GM21447 (cell line): ENCODE results near the gene TMC8.
"Not testable (repeated sequence)": the region's sequence is repeated elsewhere in the genome, so short reads cannot be mapped to it uniquely, and the experiment has no call there.

ENCODE experiments used
- ATAC-seq: cut with Tn5 transposase; IDR thresholded peaks from one replicate; pipeline ENCODE4 v1.9.1; 2021; ENCODE audit not compliant: unreplicated experiment

TMC8 gene

GRCh38 chr17:78148286-78149016 lies 17.9 kb downstream of the TMC8 start:
- no peak for ATAC-seq

DNA sequence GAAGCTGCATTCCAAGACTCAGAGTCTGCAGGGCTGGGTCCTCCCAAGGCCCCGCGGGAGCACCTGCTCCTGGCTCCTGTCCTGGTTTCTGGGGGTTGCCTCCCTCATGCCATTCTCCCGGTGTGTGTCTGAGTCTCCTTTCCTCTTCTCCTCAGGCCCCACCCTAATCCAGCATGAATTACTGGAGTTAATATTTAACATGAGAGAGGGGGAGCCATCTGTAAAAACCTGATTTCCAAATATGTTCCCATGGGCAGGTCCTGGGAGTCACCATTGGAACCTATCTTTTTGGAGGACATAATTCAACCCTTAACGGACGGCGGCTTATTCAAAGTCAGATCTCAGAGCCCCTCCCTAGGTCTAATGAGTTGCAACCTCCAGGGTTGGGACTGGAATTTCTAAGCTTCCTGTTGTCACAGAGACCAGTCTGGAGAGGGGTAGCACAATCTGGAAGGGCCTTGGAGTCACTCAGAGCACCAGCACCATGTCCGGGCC lies 21.0 kb downstream of the TMC8 start:
- no peak for ATAC-seq

- ATAC-seq, result peak; percentile 56
These were observed 24.6 kb downstream of the TMC8 start for GRCh38 chr17:78154903-78155811.

GRCh38 chr17:78159575-78160158 lies 29.1 kb downstream of the TMC8 start:
- peak; percentile 31 for ATAC-seq

- no peak for ATAC-seq
These were observed 33.5 kb downstream of the TMC8 start for GRCh38 chr17:78163881-78164747.

DNA sequence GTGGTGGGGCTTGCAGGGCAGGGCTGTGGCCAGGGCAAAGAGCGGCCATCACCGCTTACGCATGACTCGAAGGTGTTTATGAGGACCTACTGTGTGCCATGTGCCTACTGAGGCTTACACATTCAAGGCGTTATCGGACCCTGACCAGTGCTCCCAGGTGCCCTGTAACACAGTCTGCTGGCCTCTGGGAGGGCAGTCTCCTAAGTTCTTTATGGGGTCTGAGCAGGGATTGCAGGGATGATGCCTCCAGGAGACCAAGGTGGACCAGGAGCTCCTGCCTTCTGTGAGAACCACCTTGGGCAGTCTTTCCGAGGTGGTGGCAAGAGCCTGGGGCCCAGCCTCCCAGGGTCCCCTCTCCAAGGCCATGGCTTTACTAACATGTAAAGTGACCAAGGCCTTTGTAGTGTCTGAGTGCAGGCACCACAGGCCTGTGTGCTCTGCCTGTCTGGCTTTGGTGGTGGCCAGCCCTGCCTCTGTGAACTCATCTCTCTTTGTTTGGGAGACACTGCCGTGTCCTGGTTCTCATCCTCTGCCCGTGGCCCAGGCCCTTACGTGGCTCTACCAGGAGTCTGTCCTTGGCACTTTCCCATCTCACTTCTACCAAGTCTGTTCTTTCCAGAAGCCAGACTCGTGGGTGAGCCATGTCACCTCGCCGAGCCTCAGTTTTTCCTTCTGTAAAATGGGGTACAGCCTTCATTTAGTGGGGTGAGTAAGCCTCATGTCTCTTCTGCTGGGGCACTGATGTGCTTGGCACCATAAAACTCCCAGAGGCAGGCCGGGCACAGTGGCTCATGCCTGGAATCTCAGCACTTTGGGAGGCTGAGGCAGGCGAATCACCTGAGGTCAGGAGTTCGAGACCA lies 34.4 kb downstream of the TMC8 start:
- ATAC-seq, result no peak

GRCh38 chr17:78166416-78166815 lies 35.8 kb downstream of the TMC8 start:
- ATAC-seq, result no peak

DNA sequence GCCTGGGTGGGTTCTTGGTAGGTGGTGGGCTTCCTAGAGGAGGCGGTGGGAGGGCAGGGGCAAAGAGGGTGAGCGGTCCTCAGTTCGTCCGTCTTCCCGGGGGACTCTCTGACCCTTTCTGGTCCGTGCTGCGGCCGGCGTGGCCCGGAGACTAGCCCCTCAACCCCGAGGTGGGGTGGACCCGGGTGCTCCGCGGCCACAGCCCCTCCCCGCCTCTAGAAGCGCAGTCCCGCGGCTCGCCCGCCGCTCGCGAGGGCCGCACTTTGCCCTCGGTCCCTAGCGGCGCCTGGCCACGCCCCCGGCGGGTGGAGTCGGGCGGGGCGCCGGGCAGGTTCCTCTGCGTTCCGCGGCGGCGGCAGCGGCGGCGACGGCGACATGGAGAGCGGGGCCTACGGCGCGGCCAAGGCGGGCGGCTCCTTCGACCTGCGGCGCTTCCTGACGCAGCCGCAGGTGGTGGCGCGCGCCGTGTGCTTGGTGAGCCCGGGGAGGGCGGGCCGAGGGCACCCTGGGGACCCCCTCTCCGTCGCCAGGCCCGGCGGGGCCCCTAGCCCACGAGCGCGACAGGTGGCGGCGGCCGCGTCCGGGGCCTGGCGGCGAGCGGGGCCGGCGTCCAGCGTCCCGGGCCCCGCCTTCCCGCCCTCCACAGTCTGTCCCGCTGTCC lies 37.8 kb downstream of the TMC8 start, which contains the start of gene SYNGR2:
SYNGR2 (plus strand) TSS at position 340 of the 661 bp plus-strand sequence; CDS start at position 376, 36 bp downstream.
- ATAC-seq, result peak; percentile 42

- ATAC-seq, result no peak
These were observed 38.6 kb downstream of the TMC8 start for GRCh38 chr17:78168903-78169793.

DNA sequence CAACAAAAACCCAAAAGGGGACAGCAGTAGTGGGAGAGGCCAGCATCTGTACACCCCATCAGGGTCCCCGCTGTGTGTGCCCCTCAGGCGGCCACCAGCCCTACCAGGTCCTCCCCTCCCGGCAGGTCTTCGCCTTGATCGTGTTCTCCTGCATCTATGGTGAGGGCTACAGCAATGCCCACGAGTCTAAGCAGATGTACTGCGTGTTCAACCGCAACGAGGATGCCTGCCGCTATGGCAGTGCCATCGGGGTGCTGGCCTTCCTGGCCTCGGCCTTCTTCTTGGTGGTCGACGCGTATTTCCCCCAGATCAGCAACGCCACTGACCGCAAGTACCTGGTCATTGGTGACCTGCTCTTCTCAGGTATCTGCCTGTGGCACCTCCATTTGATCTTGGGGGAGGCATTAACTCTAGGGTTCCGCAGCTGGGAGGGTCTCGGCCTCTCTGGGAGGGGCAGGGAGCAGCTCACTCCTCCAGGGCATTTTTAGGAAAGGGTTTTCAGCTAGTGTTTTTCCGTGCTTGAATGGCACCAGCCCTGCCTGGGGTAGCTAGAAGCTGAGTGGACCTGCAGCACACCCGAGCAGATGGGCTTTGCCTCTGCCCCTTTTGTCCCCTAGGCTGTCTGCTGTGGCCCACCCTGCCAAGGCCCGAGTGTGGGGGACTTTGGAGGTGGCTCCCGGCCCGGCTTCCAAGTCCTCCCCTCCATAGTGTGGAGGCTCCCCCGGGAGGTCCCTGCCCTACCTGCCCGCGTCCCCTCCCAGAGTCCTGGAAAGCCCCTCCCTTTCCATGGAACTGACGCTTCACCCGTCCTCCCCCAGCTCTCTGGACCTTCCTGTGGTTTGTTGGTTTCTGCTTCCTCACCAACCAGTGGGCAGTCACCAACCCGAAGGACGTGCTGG lies 40.4 kb downstream of the TMC8 start:
- ATAC-seq, result no peak

GRCh38 chr17:78171591-78172248 lies 41.1 kb downstream of the TMC8 start:
- not testable (repeated sequence) for ATAC-seq

DNA sequence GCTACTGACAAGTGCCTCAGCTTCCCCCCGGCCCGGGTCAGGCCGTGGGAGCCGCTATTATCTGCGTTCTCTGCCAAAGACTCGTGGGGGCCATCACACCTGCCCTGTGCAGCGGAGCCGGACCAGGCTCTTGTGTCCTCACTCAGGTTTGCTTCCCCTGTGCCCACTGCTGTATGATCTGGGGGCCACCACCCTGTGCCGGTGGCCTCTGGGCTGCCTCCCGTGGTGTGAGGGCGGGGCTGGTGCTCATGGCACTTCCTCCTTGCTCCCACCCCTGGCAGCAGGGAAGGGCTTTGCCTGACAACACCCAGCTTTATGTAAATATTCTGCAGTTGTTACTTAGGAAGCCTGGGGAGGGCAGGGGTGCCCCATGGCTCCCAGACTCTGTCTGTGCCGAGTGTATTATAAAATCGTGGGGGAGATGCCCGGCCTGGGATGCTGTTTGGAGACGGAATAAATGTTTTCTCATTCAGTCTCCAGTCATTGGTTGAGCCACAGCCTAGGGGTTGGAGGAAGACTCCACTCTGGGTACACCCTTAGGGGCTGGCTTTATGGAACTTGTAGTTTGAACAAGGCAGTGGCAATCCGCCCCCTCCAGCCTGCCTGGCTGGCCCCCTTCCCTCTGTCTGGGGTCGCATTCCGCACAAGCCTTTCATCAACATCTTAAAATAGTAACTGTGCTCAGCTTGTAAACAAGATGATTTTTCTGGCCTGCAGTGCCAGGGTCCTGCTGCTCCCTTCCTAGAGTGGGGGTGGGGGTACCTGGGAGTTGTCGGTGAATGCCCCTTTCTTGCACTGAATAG lies 41.9 kb downstream of the TMC8 start:
- no peak for ATAC-seq

- ATAC-seq, result peak; percentile 39
These were observed 42.6 kb downstream of the TMC8 start for GRCh38 chr17:78173097-78173715.

DNA sequence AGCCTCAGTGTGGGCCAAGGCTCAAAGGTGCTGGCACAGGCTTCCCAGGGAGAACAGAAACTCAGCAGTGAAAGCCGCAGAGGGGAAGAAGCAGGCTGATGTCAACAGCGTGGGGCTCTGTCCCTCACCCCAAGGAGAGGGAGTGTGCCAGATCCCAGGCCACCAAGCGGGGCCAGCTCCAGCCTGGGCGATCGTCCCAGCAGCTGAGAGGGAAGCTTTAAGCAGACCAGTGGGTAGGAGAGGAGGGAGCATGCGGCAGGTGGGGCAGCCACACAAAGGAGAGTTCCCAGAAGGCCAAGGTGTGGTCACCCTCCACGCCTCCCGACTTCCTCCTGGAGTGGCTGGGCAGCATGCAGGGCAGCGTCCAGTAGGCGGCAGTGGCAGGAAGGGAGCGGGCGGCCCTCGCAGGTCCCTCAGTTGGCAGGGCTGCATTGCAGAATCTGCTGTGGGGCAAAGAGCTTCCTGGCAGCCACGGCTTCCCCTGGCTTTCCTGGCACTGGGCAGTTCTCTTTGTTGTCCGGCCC lies 43.8 kb downstream of the TMC8 start:
- no peak for ATAC-seq
